ENCODE data around the gene OR2Y1. TPM values are rescaled to one million over a fixed set of nuclear protein-coding genes. Genes with fewer than 3 reads are reported as not detected.

Gene OR2Y1
- total RNA-seq, 2 donors from 2014 or later = not detected

GRCh38 chr5:180779985-180780610, 40.2 kb upstream of the OR2Y1 start:
- H3K27me3 ChIP-seq (replicated peaks; ENCODE audit: insufficient read depth) = no peaks in the 10 kb centered on the region
- no peak overlapping the region for H3K4me3 ChIP-seq
- peaks cover 0 to 5% of the 10 kb centered on the region in 2 donors for H3K4me1 ChIP-seq (ENCODE audit: control insufficient read depth in 1 of 2, low read depth in 2 of 2)
- no peaks in the 10 kb centered on the region for H3K36me3 ChIP-seq
- no peak for ATAC-seq (ENCODE audit: insufficient number of reproducible peaks, low FRiP score, low read depth)
- H3K9me3 ChIP-seq = no peaks in the 10 kb centered on the region
- no peak overlapping the region for H3K27ac ChIP-seq
- TF ChIP-seq CTCF (IDR thresholded peaks at IDR 0.05) = no peak
- no peak for DNase-seq (ENCODE audit: low spot score)

- ATAC-seq (ENCODE audit: insufficient number of reproducible peaks, low FRiP score, low read depth) (no peak), DNase-seq (ENCODE audit: low spot score) (no peak)
- H3K4me1 ChIP-seq (ENCODE audit: control insufficient read depth in 1 of 2, low read depth in 2 of 2) = no peaks in the 10 kb centered on the region
- no peak overlapping the region for H3K4me3 ChIP-seq
- no peak for TF ChIP-seq CTCF (IDR thresholded peaks at IDR 0.05)
- H3K9me3 ChIP-seq = peaks cover under 1% of the 10 kb centered on the region
- H3K27me3 ChIP-seq (replicated peaks; ENCODE audit: insufficient read depth) = no peaks in the 10 kb centered on the region
- no peaks in the 10 kb centered on the region for H3K36me3 ChIP-seq
- no peak overlapping the region for H3K27ac ChIP-seq
These were observed 37.6 kb upstream of the OR2Y1 start for GRCh38 chr5:180777475-180777874.

- H3K36me3 ChIP-seq = no peaks in the 10 kb centered on the region
- no peaks in the 10 kb centered on the region for H3K4me1 ChIP-seq (ENCODE audit: control insufficient read depth in 1 of 2, low read depth in 2 of 2)
- no peaks in the 10 kb centered on the region for H3K27me3 ChIP-seq (replicated peaks; ENCODE audit: insufficient read depth)
- DNase-seq (ENCODE audit: low spot score) = no peak
- no peak for TF ChIP-seq CTCF (IDR thresholded peaks at IDR 0.05)
- H3K9me3 ChIP-seq = peaks cover 5% of the 10 kb centered on the region
- no peak for ATAC-seq (ENCODE audit: insufficient number of reproducible peaks, low FRiP score, low read depth)
- H3K27ac ChIP-seq = no peak overlapping the region
- H3K4me3 ChIP-seq = no peak overlapping the region
These were observed 36.5 kb upstream of the OR2Y1 start for GRCh38 chr5:180776376-180776775.

GRCh38 chr5:180775624-180776023, 35.8 kb upstream of the OR2Y1 start:
- H3K27ac ChIP-seq = no peak overlapping the region
- no peak for ATAC-seq (ENCODE audit: insufficient number of reproducible peaks, low FRiP score, low read depth)
- H3K36me3 ChIP-seq = no peaks in the 10 kb centered on the region
- no peak for TF ChIP-seq CTCF (IDR thresholded peaks at IDR 0.05)
- H3K9me3 ChIP-seq = peaks cover 5% of the 10 kb centered on the region
- no peaks in the 10 kb centered on the region for H3K4me1 ChIP-seq (ENCODE audit: control insufficient read depth in 1 of 2, low read depth in 2 of 2)
- no peak overlapping the region for H3K4me3 ChIP-seq
- no peaks in the 10 kb centered on the region for H3K27me3 ChIP-seq (replicated peaks; ENCODE audit: insufficient read depth)
- DNase-seq (ENCODE audit: low spot score) = no peak

- H3K36me3 ChIP-seq = no peaks in the 10 kb centered on the region
- no peak for TF ChIP-seq CTCF (IDR thresholded peaks at IDR 0.05)
- ATAC-seq (ENCODE audit: insufficient number of reproducible peaks, low FRiP score, low read depth) = no peak
- H3K27me3 ChIP-seq (replicated peaks; ENCODE audit: insufficient read depth) = no peaks in the 10 kb centered on the region
- no peak for DNase-seq (ENCODE audit: low spot score)
- no peak overlapping the region for H3K27ac ChIP-seq
- no peaks in the 10 kb centered on the region for H3K4me1 ChIP-seq (ENCODE audit: control insufficient read depth in 1 of 2, low read depth in 2 of 2)
- no peak overlapping the region for H3K4me3 ChIP-seq
- peaks cover 5% of the 10 kb centered on the region for H3K9me3 ChIP-seq
These were observed 32.0 kb upstream of the OR2Y1 start for GRCh38 chr5:180771839-180772238.
